Measurements from ENCODE around the gene ST6GAL2.

ST6GAL2 gene

DNA sequence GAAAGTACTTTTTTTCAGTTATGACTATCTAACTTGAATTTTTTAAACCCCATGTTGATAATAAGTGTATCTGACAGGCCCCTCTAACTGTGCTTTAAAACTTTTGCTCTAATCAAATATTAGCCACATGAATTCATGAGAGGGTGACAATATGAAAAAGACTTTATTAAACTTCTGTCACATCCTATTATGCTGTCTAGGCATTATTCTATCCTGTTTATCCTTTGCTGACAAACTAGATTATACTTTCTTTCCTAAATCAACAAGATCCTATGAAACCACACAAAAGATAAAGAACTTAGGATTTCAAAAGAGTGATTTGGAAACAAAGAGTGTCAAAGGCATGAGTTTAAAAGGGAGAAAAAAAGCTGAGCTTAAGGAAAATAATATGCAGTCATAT lies 57.8 kb downstream of the ST6GAL2 start:
- no peak for DNase-seq (ENCODE audit: low spot score)

- DNase-seq (ENCODE audit: low spot score) = no peak
Observed at GRCh38 chr2:106827158-106827557, 58.8 kb downstream of the ST6GAL2 start.

- DNase-seq (ENCODE audit: low spot score) = no peak
Observed at GRCh38 chr2:106825161-106825560, 60.8 kb downstream of the ST6GAL2 start.

DNA sequence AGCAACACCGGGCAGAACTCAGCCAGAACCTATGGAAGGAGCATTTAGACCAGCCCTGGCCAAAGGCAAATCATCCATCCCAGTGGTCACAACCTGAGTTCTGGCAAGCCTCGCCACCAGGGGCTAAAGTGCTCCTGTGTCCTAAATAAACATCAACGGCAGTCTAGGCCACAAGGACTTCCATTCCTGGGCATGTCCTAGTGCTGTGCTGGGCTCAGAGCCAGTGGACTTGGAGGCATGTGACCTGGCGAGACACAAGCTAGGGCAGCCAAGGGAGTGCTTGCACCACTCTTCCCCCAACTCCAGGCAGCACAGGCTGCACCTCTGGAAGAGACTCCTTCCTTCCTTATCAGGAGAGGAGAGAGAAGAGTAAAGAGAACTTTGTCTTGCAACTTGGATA lies 69.0 kb downstream of the ST6GAL2 start:
- DNase-seq (ENCODE audit: low spot score) = no peak

- no peak for DNase-seq (ENCODE audit: low spot score)
Observed at GRCh38 chr2:106812841-106813240, 73.1 kb downstream of the ST6GAL2 start.

GRCh38 chr2:106812383-106812782 lies 73.6 kb downstream of the ST6GAL2 start:
- DNase-seq (ENCODE audit: low spot score) = no peak

DNA sequence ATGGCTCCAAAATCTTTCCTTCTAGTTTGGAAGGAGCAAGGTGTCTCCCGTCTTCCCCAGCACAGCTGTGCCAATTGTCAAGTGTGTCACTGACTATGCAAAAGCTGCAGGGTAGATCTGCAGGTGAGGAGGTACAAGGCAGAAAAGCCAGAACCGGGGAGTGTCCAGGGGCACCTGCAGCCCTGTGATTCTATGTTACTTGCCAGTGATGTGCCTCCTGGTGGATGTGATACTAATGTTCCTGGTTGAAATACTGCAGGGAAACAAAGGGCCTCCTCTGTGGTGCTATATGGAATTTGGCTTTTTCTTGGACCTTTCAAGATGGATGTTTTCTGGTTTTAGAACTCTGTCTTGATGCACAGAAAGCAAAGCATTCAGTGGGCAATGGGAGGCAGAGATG lies 80.3 kb downstream of the ST6GAL2 start:
- DNase-seq (ENCODE audit: low spot score) = no peak

- no peak for DNase-seq (ENCODE audit: low spot score)
Observed at GRCh38 chr2:106804161-106804560, 81.8 kb downstream of the ST6GAL2 start.

DNA sequence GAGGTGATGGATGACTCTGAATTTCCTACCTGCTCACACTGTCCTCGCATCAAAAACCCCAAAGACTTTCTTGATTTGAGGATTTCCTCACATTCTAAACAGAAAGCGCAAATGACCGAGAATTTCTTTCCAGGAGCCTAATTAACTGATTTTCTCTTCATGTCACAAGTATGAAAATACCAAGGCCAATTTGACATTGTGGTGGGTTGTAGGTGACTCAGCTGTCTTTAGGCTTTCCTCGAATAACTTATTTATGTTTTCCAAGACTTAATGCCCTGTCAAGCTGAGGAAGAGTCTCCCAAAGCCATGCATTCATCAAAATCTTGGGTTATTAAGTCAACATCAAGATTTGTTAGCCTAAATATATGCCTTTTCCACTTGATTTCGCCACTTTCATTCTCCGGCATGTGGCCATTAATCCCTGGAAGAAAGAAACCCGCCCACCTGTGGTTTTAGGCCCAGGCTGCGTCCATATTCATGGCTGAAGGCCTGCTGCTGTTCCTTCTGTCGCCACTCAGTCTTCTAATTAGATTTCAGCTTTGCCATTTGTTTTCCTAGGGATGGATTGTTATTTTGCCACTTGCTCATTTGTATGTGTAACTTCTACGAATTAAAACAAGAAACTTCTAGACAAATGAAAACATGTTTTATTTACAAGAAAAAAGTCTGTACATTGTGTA lies 84.9 kb downstream of the ST6GAL2 start:
- no peak for DNase-seq (ENCODE audit: low spot score)

- no peak for DNase-seq (ENCODE audit: low spot score)
Observed at GRCh38 chr2:106800180-106800579, 85.8 kb downstream of the ST6GAL2 start.

- no peak for DNase-seq (ENCODE audit: low spot score)
Observed at GRCh38 chr2:106798826-106799552, 87.0 kb downstream of the ST6GAL2 start.

- no peak for DNase-seq (ENCODE audit: low spot score)
Observed at GRCh38 chr2:106797494-106797893, 88.5 kb downstream of the ST6GAL2 start.

GRCh38 chr2:106792671-106793070 lies 93.3 kb downstream of the ST6GAL2 start:
- DNase-seq (ENCODE audit: low spot score) = no peak

DNA sequence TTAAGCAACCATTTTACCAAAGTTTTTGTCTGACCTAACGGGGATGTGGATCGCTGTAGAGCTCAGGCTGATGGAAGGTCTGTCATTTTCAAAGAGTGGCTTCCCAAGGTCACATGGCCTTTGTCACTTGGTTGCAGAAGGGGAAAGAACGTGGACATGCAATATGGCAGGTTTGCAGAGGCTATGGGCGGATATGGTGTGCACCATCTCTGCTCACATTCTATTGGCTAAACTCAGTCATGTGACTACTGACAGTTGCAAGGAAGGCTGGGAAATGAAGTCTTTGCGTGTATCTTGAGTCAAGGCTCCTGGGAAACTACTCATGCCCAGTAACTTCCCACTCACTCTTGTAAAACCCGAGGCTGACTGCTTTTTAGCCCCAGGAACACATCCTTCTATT lies 96.8 kb downstream of the ST6GAL2 start:
- no peak for DNase-seq (ENCODE audit: low spot score)

DNA sequence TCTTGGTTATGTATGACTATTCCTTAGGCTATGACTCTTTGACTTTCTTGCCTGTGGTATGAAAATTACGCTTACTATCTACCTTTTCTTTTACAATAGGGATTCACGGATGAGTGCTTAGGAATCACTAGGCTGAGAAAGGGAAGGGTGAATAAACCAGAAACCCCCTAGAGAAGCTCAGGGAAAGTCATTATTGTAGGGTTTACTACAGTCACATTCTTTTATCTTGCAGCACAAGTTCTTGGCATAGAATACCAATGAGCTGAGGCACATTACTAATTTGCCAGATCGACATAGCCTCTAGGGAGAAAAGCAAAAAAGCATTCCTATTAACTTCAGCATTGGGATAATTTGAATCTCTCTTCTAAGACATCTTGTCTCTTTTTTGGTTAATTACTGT lies 103.3 kb downstream of the ST6GAL2 start:
- no peak for DNase-seq (ENCODE audit: low spot score)

GRCh38 chr2:106781196-106781595 lies 104.8 kb downstream of the ST6GAL2 start:
- no peak for DNase-seq (ENCODE audit: low spot score)

DNA sequence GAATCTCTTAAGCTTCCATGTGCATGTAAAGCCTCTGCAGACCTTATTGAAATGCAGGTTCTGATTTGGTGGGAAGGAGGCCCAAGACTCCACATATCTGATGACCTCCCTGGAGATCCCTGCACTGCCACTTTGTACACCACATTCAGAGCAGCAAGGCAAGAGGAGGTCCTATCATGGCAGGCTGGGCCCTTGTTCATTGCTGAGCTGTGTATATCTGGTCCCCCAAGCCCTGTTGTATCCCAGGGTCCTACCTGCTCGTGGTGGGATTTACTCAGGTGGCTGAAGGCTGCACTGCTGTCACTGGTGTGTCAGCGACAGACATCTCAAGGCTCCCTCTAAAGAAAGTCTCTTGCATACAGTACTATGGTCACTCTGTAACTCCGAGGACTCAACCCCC lies 114.2 kb downstream of the ST6GAL2 start:
- DNase-seq (ENCODE audit: low spot score) = no peak

DNA sequence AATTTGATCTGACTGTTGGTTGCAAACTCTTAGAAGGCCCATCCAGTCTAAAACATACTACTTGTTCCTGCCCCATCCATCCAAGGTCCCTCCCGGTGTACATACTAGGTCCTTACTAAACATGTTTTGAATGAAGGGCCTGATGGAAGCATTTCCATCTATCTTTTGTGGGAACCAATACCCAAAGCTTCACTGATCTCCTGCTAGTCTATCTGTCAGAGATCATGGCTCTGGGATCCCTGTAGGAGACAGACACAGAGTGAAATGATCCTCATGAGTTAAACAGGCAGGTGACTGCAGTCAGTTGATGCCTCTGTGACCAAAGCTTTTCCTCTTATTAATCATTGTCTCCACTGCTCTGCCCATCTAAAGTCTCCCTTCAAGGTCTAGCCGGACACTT lies 115.0 kb downstream of the ST6GAL2 start:
- DNase-seq (ENCODE audit: low spot score) = no peak

DNA sequence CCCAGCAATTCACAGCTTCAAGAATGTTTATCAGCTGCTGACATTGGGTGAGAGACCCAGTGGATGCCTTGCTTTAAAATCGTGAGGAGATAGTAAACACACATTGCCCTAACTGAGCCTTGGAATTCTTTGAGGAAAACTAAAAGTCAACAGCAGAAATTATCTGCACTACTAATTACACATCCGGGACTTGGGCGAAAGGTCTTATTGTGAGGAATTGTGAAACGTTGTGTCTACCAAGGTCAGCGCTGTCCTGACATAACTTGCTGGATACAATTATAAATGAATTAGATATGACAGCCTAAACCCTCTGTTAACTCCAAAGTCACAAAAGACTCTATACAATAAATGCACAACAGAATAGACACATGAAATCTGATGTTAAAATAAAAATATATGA lies 121.4 kb downstream of the ST6GAL2 start:
- DNase-seq (ENCODE audit: low spot score) = no peak

- DNase-seq (ENCODE audit: low spot score) = no peak
Observed at GRCh38 chr2:106759966-106760365, 126.0 kb downstream of the ST6GAL2 start.

DNA sequence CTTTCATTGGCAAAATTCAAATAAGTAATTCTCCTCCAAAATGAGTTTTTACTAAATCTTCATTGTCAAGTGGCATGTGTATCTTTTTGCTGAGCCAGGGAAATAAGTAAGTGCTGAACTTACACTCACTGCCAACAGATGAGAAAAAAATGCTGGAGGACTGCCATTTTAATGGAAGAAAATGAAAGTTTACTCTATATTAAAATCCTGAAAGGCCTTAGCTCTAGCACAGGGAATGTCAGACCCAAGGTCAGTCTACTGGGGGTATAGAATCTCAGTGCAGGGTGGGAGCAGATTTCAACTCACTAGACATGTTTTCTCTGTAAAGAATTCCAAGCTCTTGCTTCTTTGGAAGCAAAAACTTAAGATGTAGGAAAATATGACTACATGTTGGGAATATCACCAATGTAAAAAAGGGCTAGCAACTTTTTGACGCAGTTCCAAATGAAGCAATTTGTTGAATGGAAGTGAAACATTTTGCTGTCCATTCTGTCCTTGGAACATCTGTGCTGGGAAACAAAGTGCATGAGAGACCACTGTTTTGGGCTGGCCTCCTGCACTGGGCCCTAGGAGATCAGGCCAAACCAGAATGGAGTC lies 127.0 kb downstream of the ST6GAL2 start:
- DNase-seq (ENCODE audit: low spot score) = no peak
